Stimulated activated naive CD8-positive, alpha-beta T cell treated with anti-CD3 and anti-CD28 coated beads, Interleukin-15, Interleukin-2, amounts not matched to agents 100 U/mL and 50 U/mL, for 24 hours (primary cell): ENCODE results near the gene HIRA.

Experiments
- ATAC-seq: fragments of 150-1000 bp; cut with Tn5 transposase; one replicate; pipeline ENCODE4 v1.10.0; 2021
- DNase-seq: peaks from one replicate; pipeline ENCODE4 v3.0.0; 2021

HIRA gene

DNA sequence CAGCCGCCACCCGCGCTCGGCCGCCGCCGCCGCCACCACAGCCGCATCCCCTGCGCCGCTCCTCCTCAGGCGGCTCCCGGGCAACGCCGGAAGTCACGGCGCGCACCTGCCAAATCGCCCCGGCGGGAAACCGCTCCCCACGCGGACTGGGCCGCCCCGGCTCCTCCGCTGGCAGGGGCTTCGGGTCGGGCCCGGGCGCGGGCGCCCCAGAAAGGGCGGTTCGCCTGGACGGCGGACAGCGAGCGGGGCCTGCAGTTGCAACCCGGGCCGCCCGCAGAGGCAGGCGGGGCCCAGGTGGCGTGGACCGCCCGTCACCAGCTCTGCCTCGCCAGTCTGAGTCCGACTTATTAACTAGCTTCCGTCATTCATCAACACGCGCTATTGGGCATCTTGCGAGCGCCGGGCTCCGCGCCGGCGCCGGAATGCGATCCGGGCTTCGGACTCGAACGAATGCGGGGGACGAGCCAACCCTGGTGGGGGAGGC lies at the start of gene HIRA:
TSS of gene HIRA (minus strand) at position 85 of the 484 bp plus-strand sequence. CDS start 257 bp downstream, outside the sequence.
- DNase-seq = peak; percentile 91
- peak; percentile 60 for ATAC-seq

GRCh38 chr22:19480789-19481188 lies 49.3 kb upstream of the HIRA start:
- ATAC-seq = no peak
- DNase-seq = no peak

- DNase-seq = peak; percentile 35
Measured at GRCh38 chr22:19480173-19480568, 48.6 kb upstream of the HIRA start.

GRCh38 chr22:19479355-19480172 lies 48.0 kb upstream of the HIRA start, which contains the start of gene CDC45:
Gene CDC45 (plus strand): TSS chr22:19479920. CDS start chr22:19479969, 49 bp downstream.
- ATAC-seq (peak; percentile 91), DNase-seq (peak; percentile 92)

More at GRCh38 chr22:19480173-19480568, 48.6 kb upstream of the HIRA start:
- ATAC-seq = no peak

- peak; percentile 66 for ATAC-seq
- peak; percentile 84 for DNase-seq
Measured at GRCh38 chr22:19478901-19479354, 47.4 kb upstream of the HIRA start, which contains the start of gene UFD1. Gene UFD1 (minus strand): TSS chr22:19479193. CDS start chr22:19479085, 108 bp downstream.

GRCh38 chr22:19478045-19478900 lies 46.7 kb upstream of the HIRA start:
- ATAC-seq (no peak), DNase-seq (no peak)

DNA sequence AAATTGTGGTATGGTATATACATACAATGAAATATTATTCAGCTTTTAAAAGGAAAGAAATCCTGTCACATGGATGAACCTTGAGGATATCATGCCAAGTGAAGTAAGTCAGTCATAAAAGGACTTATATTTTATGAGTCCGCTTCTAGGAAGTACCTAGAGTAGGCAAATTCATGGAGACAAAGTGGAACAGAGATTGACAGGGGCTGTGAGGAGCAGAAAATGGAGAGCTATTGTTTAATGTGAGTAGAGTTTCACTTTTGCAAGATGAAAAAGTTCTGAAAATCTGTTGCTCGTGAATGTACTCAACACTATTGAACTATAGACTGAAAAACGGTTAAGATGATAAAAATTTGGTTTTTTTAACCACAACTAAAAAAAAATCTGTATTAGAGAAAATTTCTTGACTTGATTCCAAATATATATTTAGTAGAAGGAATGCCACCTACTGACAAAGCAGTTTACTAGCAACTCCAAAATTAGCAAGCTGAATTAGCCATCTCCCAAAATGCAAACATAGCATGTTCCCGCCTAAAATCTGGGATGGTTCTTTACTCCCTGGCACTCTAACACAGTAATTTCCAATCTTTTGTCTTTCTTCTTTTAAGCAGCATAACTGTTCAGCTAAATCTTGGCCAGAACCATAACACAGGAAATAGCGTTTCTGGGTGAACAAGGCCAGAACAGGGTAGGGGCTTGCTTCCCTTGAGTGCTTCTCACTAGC lies 46.0 kb upstream of the HIRA start:
- DNase-seq (no peak), ATAC-seq (no peak)

DNA sequence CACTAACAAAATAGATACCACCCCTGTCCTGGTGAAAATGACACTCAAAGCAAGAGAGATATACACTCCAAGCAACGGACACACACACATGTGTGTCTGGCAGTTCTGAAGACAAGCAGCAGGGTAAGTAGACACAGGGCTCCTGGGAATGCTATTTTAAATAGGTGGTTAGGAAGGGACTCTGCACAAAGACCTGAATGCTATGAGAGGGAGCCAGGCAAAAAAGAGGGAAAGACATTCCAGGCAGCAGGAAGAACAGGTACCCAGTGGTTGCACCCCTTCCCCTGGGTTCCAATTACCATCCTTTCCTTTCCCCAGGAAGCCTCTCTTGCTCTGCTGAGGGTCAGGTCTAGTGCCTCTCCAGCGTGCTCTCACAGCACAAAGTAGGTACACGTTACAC lies 44.5 kb upstream of the HIRA start:
- DNase-seq (no peak), ATAC-seq (no peak)

DNA sequence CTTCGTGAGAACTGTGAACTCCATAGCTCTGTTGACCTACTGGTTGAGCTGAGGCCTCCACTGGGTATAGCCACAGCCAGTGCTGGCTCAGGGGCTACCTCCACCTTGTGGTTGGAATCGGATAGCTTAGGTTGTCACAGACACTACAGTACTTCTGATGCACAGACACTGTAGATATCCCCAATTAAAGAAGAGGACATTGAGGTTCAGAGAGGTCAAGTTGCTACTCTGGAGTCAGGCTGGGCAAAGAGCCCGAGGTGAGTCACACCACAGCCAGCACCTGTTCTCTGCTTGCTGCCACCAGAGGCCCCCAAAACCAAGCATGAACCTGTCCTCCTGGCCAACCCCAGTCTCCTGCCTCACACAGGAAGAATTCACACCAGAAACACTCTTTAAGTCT lies 42.0 kb upstream of the HIRA start:
- ATAC-seq (peak; percentile 25), DNase-seq (no peak)

- ATAC-seq (no peak), DNase-seq (no peak)
Measured at GRCh38 chr22:19472233-19472632, 40.7 kb upstream of the HIRA start.

GRCh38 chr22:19471572-19471971 lies 40.0 kb upstream of the HIRA start:
- ATAC-seq = no peak
- no peak for DNase-seq

DNA sequence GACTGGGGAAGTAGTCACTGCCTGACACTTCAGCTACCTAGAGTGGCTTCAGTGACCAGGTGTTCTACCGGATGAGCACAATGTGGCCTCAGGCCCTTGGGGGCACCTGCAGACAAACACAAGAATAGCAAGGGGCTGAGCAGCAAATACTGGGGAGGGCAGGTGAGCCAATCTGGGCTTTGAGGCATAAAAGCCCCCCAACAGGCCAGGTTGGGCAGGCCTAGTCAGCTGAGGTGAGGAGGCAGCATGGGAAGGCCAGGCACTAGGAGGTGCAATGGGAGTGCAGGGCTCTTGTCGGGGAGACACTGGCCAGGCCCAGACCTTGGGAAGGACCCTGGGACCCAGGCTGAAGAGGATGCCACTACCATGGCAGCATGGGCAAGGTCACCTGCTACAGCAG lies 38.5 kb upstream of the HIRA start:
- DNase-seq (no peak), ATAC-seq (no peak)

DNA sequence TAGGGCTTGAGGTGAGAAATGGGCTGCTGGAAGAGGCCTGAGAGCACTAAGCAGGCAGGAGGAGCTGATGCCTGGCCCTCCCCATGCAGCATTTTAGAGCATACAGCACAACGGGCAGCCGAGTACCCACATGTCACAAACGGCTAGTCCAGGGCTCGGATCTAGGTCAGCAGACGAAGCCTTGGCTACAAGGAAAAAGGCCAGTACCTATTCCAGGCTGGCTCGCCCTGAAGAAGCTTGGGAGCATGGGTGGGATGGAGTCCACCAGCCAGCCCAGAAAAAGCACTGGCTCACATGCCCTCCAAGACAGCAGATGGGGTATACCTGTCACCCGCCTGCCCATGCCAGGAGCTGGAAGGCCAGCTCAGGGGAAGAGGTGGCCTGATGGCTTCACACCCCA lies 37.9 kb upstream of the HIRA start:
- DNase-seq (no peak), ATAC-seq (no peak)

GRCh38 chr22:19467912-19468311 lies 36.4 kb upstream of the HIRA start:
- DNase-seq (no peak), ATAC-seq (no peak)

- DNase-seq (no peak), ATAC-seq (no peak)
Measured at GRCh38 chr22:19466848-19467752, 35.6 kb upstream of the HIRA start.

DNA sequence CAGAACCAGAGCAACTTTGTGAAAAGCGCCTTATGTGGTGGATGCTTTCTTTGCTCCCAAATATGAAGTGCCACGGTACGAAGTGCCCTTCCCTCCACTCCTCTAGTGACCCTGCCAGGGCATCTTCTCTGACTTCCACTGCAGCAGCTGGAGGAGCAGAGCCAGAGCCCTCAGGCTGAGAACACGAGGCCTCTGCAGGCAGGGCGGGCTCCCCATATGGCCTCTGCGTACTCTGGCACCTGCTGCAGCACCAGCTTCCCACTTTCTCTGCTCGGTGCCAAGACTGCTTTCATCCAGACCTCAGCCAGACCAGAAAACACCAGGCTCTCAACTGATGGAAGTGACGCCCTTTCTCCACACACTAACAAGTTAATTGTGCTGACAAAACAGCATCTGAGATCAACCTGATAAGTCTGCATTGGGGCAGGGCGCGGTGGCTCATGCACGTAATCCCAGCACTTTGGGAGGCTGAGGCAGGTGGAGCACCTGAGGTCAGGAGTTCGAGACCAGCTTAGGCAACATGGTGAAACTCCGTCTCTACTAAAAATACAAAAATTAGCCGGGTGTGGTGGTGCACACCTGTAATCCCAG lies 34.7 kb upstream of the HIRA start:
- ATAC-seq (no peak), DNase-seq (no peak)

DNA sequence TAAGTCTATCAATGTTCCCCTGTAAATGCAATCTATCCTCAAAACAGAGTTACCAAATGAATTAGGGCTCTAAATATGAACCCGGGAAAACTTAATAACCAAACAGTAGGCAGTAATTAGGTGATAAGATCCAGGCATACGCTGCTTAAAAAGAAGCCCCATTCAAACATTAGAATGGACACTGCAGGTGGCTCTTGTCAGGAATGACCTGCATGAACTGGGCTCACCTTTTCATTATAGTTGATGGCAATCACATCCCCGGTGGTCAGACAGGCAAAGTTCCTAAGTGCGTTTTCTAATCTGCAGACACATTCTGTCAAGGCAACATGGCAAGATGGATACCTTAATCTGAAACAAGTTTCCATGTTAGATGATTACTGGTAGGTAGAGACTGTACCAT lies 33.4 kb upstream of the HIRA start:
- no peak for DNase-seq
- no peak for ATAC-seq

GRCh38 chr22:19464546-19464945 lies 33.0 kb upstream of the HIRA start:
- DNase-seq (no peak), ATAC-seq (no peak)

GRCh38 chr22:19463491-19464469 lies 32.2 kb upstream of the HIRA start:
- DNase-seq = no peak
- ATAC-seq = no peak
